ENCODE measurements around the gene SVOP. TPM values are rescaled to one million over a fixed set of nuclear protein-coding genes. Genes with fewer than 3 reads are reported as not detected.

The SVOP gene
- total and polyA plus RNA-seq, 2 of the 4 experiments (the other 2 are of a cell fraction) = not detected

DNA sequence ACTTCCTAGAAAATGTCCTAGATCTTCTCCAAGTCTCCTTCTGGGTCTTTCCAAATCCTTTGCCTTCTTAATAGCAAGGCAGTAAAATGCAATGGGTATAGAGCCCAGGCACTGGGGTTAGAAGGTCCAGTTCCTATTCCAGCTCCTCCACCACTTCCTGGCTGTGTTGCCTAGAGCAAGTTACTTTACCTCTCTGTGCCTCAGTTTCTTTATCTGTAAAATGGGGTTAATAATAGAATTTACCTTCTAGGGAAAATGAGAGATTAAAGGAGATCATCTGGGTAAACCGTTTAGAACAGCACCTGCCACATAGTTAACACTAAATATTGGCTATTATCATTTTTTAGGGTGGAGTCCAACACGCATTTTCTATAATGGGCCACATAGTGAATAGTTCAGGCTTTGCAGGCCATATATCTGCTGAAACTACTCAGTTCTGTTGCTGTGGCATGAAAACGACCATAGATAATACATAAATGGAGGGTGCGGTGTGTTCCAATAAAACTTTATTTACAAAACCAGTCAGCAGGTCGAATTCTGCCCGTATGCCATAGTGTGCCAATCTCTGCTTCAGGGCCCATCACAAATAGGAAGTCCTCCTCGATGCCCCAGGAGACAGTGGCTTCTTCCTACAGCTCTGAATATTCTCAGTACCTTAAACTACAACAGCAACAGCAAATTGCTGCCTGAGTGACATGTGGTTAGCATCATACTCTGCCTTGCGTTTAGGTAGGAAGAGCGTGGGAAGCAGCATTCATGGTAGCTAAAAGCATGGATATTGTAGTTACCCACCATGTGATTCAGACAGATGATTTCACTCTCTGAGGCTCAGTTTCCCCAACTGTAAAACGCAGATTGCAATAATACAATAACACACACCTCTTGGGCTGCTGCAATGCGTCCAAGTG, 60.9 kb downstream of the SVOP start:
- dilution Hi-C loops (cut with HindIII; ENCODE audit: low sequenced_read_pairs, unreplicated experiment) (no loop called here), intact Hi-C loops (cut with micrococcal nuclease) (loop anchor here (10.0 kb wide), 1 partner anchor 135 kb away; the partner anchor contains the start of genes ALKBH2 and UNG), in situ Hi-C loops (cut with MboI; ENCODE audit: low sequenced_read_pairs) (loop anchor here (10.0 kb wide), 1 partner anchor 395 kb away; the partner anchor contains the start of genes ISCU and SART3)
- no peak overlapping the region for H2AFZ ChIP-seq (replicated peaks; ENCODE audit: low read length, poor library complexity)
- H3K36me3 ChIP-seq (ENCODE audit: control insufficient read depth, insufficient read depth, low read length) = no peaks in the 10 kb centered on the region
- no peak overlapping the region for H3K27ac ChIP-seq (ENCODE audit: insufficient read depth, low read length)
- no peaks in the 10 kb centered on the region for H3K4me1 ChIP-seq (ENCODE audit: control insufficient read depth, insufficient read depth, low read length)
- H2BK5ac ChIP-seq (ENCODE audit: low read depth, low read length, poor library complexity, severe bottlenecking) = no peak overlapping the region
- DNase-seq (no peak), ATAC-seq (ENCODE audit: low read depth) (no peak)
- H3K27me3 ChIP-seq (ENCODE audit: control insufficient read depth, insufficient read depth, low read length) = peaks cover 17% of the 10 kb centered on the region
- no peak for TF ChIP-seq CEBPB (IDR thresholded peaks at IDR 0.05; ENCODE audit: low read depth, low read length)
- TF ChIP-seq, protein P1, sequence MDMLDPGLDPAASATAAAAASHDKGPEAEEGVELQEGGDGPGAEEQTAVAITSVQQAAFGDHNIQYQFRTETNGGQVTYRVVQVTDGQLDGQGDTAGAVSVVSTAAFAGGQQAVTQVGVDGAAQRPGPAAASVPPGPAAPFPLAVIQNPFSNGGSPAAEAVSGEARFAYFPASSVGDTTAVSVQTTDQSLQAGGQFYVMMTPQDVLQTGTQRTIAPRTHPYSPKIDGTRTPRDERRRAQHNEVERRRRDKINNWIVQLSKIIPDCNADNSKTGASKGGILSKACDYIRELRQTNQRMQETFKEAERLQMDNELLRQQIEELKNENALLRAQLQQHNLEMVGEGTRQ (IDR thresholded peaks at IDR 0.05; ENCODE audit: low read depth, low read length) = no peak
- no peak for TF ChIP-seq NFE2L2 (IDR thresholded peaks at IDR 0.05; ENCODE audit: low read depth, low read length)
- TF ChIP-seq, protein P2, sequence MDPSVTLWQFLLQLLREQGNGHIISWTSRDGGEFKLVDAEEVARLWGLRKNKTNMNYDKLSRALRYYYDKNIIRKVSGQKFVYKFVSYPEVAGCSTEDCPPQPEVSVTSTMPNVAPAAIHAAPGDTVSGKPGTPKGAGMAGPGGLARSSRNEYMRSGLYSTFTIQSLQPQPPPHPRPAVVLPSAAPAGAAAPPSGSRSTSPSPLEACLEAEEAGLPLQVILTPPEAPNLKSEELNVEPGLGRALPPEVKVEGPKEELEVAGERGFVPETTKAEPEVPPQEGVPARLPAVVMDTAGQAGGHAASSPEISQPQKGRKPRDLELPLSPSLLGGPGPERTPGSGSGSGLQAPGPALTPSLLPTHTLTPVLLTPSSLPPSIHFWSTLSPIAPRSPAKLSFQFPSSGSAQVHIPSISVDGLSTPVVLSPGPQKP (IDR thresholded peaks at IDR 0.05; ENCODE audit: borderline replicate concordance, low read depth, low read length) = no peak
- TF ChIP-seq, protein P3, sequence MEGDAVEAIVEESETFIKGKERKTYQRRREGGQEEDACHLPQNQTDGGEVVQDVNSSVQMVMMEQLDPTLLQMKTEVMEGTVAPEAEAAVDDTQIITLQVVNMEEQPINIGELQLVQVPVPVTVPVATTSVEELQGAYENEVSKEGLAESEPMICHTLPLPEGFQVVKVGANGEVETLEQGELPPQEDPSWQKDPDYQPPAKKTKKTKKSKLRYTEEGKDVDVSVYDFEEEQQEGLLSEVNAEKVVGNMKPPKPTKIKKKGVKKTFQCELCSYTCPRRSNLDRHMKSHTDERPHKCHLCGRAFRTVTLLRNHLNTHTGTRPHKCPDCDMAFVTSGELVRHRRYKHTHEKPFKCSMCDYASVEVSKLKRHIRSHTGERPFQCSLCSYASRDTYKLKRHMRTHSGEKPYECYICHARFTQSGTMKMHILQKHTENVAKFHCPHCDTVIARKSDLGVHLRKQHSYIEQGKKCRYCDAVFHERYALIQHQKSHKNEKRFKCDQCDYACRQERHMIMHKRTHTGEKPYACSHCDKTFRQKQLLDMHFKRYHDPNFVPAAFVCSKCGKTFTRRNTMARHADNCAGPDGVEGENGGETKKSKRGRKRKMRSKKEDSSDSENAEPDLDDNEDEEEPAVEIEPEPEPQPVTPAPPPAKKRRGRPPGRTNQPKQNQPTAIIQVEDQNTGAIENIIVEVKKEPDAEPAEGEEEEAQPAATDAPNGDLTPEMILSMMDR (conservative IDR thresholded peaks at IDR 0.05; ENCODE audit: low read depth, low read length) = no peak
- no peak for TF ChIP-seq RCOR1 (IDR thresholded peaks at IDR 0.05; ENCODE audit: insufficient replicate concordance, low read length)
- TF ChIP-seq BHLHE40 (IDR thresholded peaks at IDR 0.05; ENCODE audit: low read depth, low read length) = no peak
- TF ChIP-seq MXI1 (IDR thresholded peaks at IDR 0.05; ENCODE audit: borderline replicate concordance, low read depth, low read length) = no peak
- TF ChIP-seq SMC3 (IDR thresholded peaks at IDR 0.05; ENCODE audit: low read depth, low read length) = no peak
- no peak for TF ChIP-seq RAD21 (IDR thresholded peaks at IDR 0.05; ENCODE audit: low read length)
- H2AK9ac ChIP-seq (replicated peaks; ENCODE audit: low read depth, low read length, poor library complexity) = no peak overlapping the region
- H3K4me3 ChIP-seq (ENCODE audit: insufficient read depth, low read depth, low read length) = no peak overlapping the region
- H3K9me3 ChIP-seq (ENCODE audit: control insufficient read depth, insufficient read depth, low read length) = no peaks in the 10 kb centered on the region
- H2AK5ac ChIP-seq (ENCODE audit: low read depth, low read length) = no peak overlapping the region
- H3K4me2 ChIP-seq (ENCODE audit: low read depth, low read length) = no peak overlapping the region
- CTCF ChIA-PET = no interaction called here
- H3K14ac ChIP-seq (replicated peaks; ENCODE audit: low read depth, low read length) = no peak overlapping the region
- no peaks in the 10 kb centered on the region for H3K79me1 ChIP-seq (ENCODE audit: low read depth in 1 of 2, low read length in 2 of 2)
- H3K9me1 ChIP-seq (ENCODE audit: insufficient read depth, low read length) = no peaks in the 10 kb centered on the region
- H2BK120ac ChIP-seq (ENCODE audit: low read depth, low read length) = no peak overlapping the region
- H3K9ac ChIP-seq (ENCODE audit: low read depth, low read length) = no peak overlapping the region
- H2BK20ac ChIP-seq (ENCODE audit: low read depth, low read length) = no peak overlapping the region
- H3K23ac ChIP-seq (ENCODE audit: low read depth, low read length) = no peak overlapping the region
- no peak overlapping the region for H2BK15ac ChIP-seq (ENCODE audit: low read depth, low read length)
- H3K18ac ChIP-seq (ENCODE audit: low read depth, low read length) = no peak overlapping the region
- WGBS, 2 experiments (ENCODE audit: extremely low coverage in 2 of 2, insufficient read length in 1 of 2) = 20% methylated on average over 1 of the region's 11 CpGs; no CpG with 5 or more reads in 1 of the 2 experiments
- no peak overlapping the region for H3K4ac ChIP-seq (ENCODE audit: low read depth, low read length)
- H4K20me1 ChIP-seq (ENCODE audit: insufficient read depth, low read length) = no peaks in the 10 kb centered on the region
- no peak overlapping the region for H4K91ac ChIP-seq (ENCODE audit: insufficient read depth, low read depth, low read length)
- H4K5ac ChIP-seq (ENCODE audit: low read depth, low read length) = no peak overlapping the region
- no TSS peak for BruUV-seq (replicated peaks)
- H4K8ac ChIP-seq (ENCODE audit: low read depth in 2 of 2, low read length in 2 of 2) = no peak overlapping the region
- POLR2A ChIA-PET (ENCODE audit: unreplicated experiment) = no interaction called here
- no peak overlapping the region for H3K56ac ChIP-seq (ENCODE audit: extremely low read depth, insufficient read depth, low read length)
